GM12878 (cell line): ENCODE results near the gene CLNK. TPM values are rescaled to one million over a fixed set of nuclear protein-coding genes. Genes with fewer than 3 reads are reported as not detected.
A peak's percentile ranks its signal among the peaks of the same experiment; 100 is the strongest.

ENCODE experiments used
- ATAC-seq: fragments of 200-7000 bp; cut with Tn5 transposase; 3 replicates; pipeline ENCODE4 v1.9.1; 2020; ENCODE audit warnings: mild to moderate bottlenecking, moderate library complexity
- BruUV-seq: library from RNA; stranded (reverse); fragments of 400-500 nt; replicated peaks from 2 replicates; lab custom pipeline; 2021; lab: Mats Ljungman, UMichigan
- CTCF ChIA-PET: fragments of 300-600 bp; sonication (Branson Sonifier 250); formaldehyde crosslinking; extraction: SDS; loops from one replicate; lab custom pipeline; 2021; ENCODE audit warnings: inconsistent platforms; lab: Yijun Ruan, JAX
- POLR2A ChIA-PET: fragments of 350-600 bp; formaldehyde crosslinking; extraction: SDS; loops from one replicate; lab custom pipeline; 2021; ENCODE audit warnings: inconsistent platforms; lab: Charles Lee
- RAD21 ChIA-PET: fragments of 300-600 bp; sonication (Branson Sonifier 250); formaldehyde crosslinking; loops from one replicate; lab custom pipeline; 2023; ENCODE audit warnings: antibody characterized with exemption; ENCODE audit not compliant: unreplicated experiment; lab: Charles Lee
- SMC1A ChIA-PET: fragments of 300-600 bp; sonication (Branson Sonifier 250); formaldehyde crosslinking; loops from one replicate; lab custom pipeline; 2023; ENCODE audit not compliant: unreplicated experiment, uncharacterized antibody; lab: Charles Lee
- DNase-seq: peaks from one replicate; pipeline ENCODE4 v3.0.0-alpha.2; 2011; ENCODE audit warnings: low read depth, low spot score
- FAIRE-seq: peaks from 3 replicates; lab custom pipeline; 2011; peaks lifted over from hg19 to GRCh38; lab: Jason Lieb, UNC
- H2AFZ ChIP-seq: 2 replicates; pipeline ENCODE4 v1.6.0; 2011; ENCODE audit warnings: low read depth, low read length, control low read depth; ENCODE audit not compliant: control insufficient read depth
- H3K27ac ChIP-seq: 2 replicates; pipeline ENCODE4 v1.5.1; 2011; ENCODE audit warnings: control low read depth; ENCODE audit not compliant: control insufficient read depth, insufficient read depth
- H3K27me3 ChIP-seq, 2 experiments: replicated peaks in 1 of 2; 2 replicates each; pipeline versions ENCODE4 v1.6.0 to v1.6.1; 2011; ENCODE audit warnings: low read length in 1 of 2; ENCODE audit not compliant: control insufficient read depth in 2 of 2, insufficient read depth in 2 of 2
- H3K36me3 ChIP-seq, 2 experiments: 2 replicates each; pipeline ENCODE4 v1.5.1; 2011; ENCODE audit warnings: low read length in 1 of 2; ENCODE audit not compliant: control insufficient read depth in 2 of 2, insufficient read depth in 2 of 2
- H3K4me1 ChIP-seq: 2 replicates; pipeline ENCODE4 v1.6.1; 2011; ENCODE audit warnings: mild to moderate bottlenecking, low read length, moderate library complexity, mixed read lengths; ENCODE audit not compliant: control insufficient read depth, insufficient read depth
- H3K4me2 ChIP-seq: 2 replicates; pipeline ENCODE4 v1.6.0; 2011; ENCODE audit warnings: control low read depth; ENCODE audit not compliant: control insufficient read depth, insufficient read depth
- H3K4me3 ChIP-seq: fragments of 200-600 bp; sonication (generic); 2 replicates; pipeline ENCODE4 v1.5.1; 2016
- H3K79me2 ChIP-seq: 2 replicates; pipeline ENCODE4 v1.6.0; 2011; ENCODE audit warnings: low read length; ENCODE audit not compliant: control insufficient read depth, insufficient read depth
- H3K9ac ChIP-seq: 2 replicates; pipeline ENCODE4 v1.8.0; 2011; ENCODE audit warnings: low read length, control low read depth, mixed read lengths; ENCODE audit not compliant: control insufficient read depth, insufficient read depth
- H3K9me3 ChIP-seq: replicated peaks from 3 replicates; pipeline ENCODE4 v1.5.1; 2011; ENCODE audit warnings: mild to moderate bottlenecking, low read length; ENCODE audit not compliant: control insufficient read depth, insufficient read depth
- H4K20me1 ChIP-seq: 2 replicates; pipeline ENCODE4 v1.6.0; 2011; ENCODE audit not compliant: control insufficient read depth, insufficient read depth
- BHLHE40 ChIP-seq, 2 experiments: fragments of 450-650 bp in 1 of 2; IDR thresholded peaks; 2 replicates each; pipeline ENCODE4 v1.6.1; 2011 to 2017; ENCODE audit warnings: low read depth in 2 of 2, borderline replicate concordance in 1 of 2, improper control_type of control experiment in 1 of 2, low read length in 1 of 2, mild to moderate bottlenecking in 1 of 2
- CHD2 ChIP-seq: IDR thresholded peaks from 2 replicates; pipeline ENCODE4 v1.6.1; 2011; ENCODE audit warnings: low read depth, low read length, improper control_type of control experiment, borderline replicate concordance
- EED ChIP-seq: sonication (generic); IDR thresholded peaks from 2 replicates; pipeline ENCODE4 v1.6.1; 2016; ENCODE audit warnings: antibody characterized with exemption, low read depth
- HDAC2 ChIP-seq: fragments of 200-600 bp; sonication (generic); IDR thresholded peaks from 2 replicates; pipeline ENCODE4 v1.6.1; 2017
- POLR2A ChIP-seq: IDR thresholded peaks from 2 replicates; pipeline ENCODE4 v1.6.1; 2011; ENCODE audit warnings: low read depth, mild to moderate bottlenecking, low read length
- POU2F2 ChIP-seq: IDR thresholded peaks from 3 replicates; pipeline ENCODE4 v1.6.1; 2011; ENCODE audit warnings: low read depth, mild to moderate bottlenecking, low read length, borderline replicate concordance
- RAD21 ChIP-seq: IDR thresholded peaks from 2 replicates; pipeline ENCODE4 v1.6.1; 2011; ENCODE audit warnings: mild to moderate bottlenecking, low read depth, low read length, moderate library complexity; ENCODE audit not compliant: insufficient read depth
- SMAD5 ChIP-seq: IDR thresholded peaks from 2 replicates; pipeline ENCODE4 v1.6.1; 2016; ENCODE audit warnings: antibody characterized with exemption, low read depth
- SMC3 ChIP-seq: IDR thresholded peaks from 2 replicates; pipeline ENCODE4 v1.6.1; 2011; ENCODE audit warnings: low read length, improper control_type of control experiment, borderline replicate concordance
- WGBS: methylation state at CpG from one replicate; pipeline ENCODE4 v1.1.6; 2016; ENCODE audit warnings: low lambda C conversion rate; ENCODE audit not compliant: insufficient replicate concordance, insufficient coverage; ENCODE audit errors: missing lambda C conversion rate; 5-methylcytosine and 5-hydroxymethylcytosine counted together
- in situ Hi-C: fragments of 300-500 bp; cut with MboI; formaldehyde crosslinking; loops from 9 replicates; pipeline ENCODE4 v1.14.3; 2018; ENCODE audit warnings: mixed read lengths
- intact Hi-C: fragments of 100-400 bp; cut with micrococcal nuclease; formaldehyde crosslinking; loops from one replicate; pipeline ENCODE4 v1.14.2; 2022; ENCODE audit not compliant: unreplicated experiment
- polyA plus RNA-seq, 11 experiments: library from polyadenylated mRNA; depleted of rRNA in 4 of 11; unstranded in 6 of 11; stranded (reverse) in 5 of 11; fragments of >200 nt; fragmentation: Nextera tagmentation in 4 of 11; fragmentation: Illumina TruSeq in 1 of 11; extraction: Ambion mirVana in 4 of 11; extraction: Trizol in 1 of 11; gene quantifications; 1 replicate in 1 of 11; 2 replicates in 10 of 11; pipeline versions ENCODE4 v1.2.1 to v1.2.3, GENCODE V29; 2011 to 2016; ENCODE audit warnings: inconsistent platforms in 2 of 11, missing spikeins in 2 of 11, low read depth in 1 of 11
- total RNA-seq, 4 experiments: library from RNA; depleted of rRNA in 3 of 4; stranded (reverse); fragments of >200 nt in 3 of 4; fragmentation: Illumina TruSeq in 1 of 4; extraction: Trizol in 1 of 4; gene quantifications; 2 replicates each; pipeline versions ENCODE4 v1.2.1 to v1.2.3, GENCODE V29; 2013 to 2021
- TF ChIP-seq, protein P1 (sequence below), 3 experiments: IDR thresholded peaks in 2 of 3; conservative IDR thresholded peaks in 1 of 3; 2 replicates each; pipeline ENCODE4 v1.5.1; 2011; ENCODE audit warnings: low read depth in 3 of 3, low read length in 3 of 3, mild to moderate bottlenecking in 3 of 3, control low read depth in 2 of 3, moderate library complexity in 2 of 3, inconsistent platforms in 1 of 3, mixed read lengths in 1 of 3; ENCODE audit not compliant: control insufficient read depth in 2 of 3, insufficient read depth in 1 of 3; ENCODE audit errors: extremely low read depth in 1 of 3
- TF ChIP-seq, protein P2 (sequence below): fragments of 450-650 bp; IDR thresholded peaks from 2 replicates; pipeline ENCODE4 v1.6.1; 2017; ENCODE audit warnings: mild to moderate bottlenecking, moderate library complexity

The CLNK gene
- total and polyA plus RNA-seq, 10 of the 15 experiments (the other 5 are each of a cell fraction or from before 2014, with no cell fraction given), result 2.1 to 14.3 (median 2.7) TPM

DNA sequence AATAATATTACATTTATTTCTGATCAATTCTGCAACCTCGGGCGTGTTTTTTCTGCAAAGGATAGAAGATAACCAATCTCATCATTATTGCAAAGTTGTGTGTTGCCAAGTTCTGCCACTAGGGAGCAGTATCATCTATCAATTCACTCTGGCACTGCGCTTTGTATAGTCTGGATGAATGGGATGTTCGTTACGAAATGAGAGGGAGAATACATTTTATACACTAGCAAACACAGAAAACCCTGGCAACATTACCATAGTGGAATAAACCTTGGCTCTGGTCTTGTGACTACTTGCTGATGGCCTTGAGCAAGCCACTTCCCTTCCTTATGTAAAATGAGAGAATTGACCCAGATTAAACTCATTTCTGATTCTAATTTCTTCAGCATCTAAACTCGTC is 129.9 kb downstream of the CLNK start:
- Histone ChIP-seq H3K4me1 (no peaks in the 10 kb centered on the region), H4K20me1 (no peaks in the 10 kb centered on the region), H3K27me3 (no peaks in the 10 kb centered on the region), H3K9ac (no peak overlapping the region), H3K36me3 (no peaks in the 10 kb centered on the region; a peak in 1 of 4 replicates), H3K9me3 (no peaks in the 10 kb centered on the region), H3K4me3 (no peak overlapping the region), H3K4me2 (no peak overlapping the region), H3K79me2 (no peaks in the 10 kb centered on the region), H3K27ac (no peak overlapping the region), H2AFZ (no peak overlapping the region)
- peak; percentile 31 for DNase-seq
- ChIA-PET RAD21 (interaction anchor here (1.3 to 1.6 kb wide), 2 partner anchors 22 to 68 kb away, joined by 3 to 6 read pairs; no protein-coding TSS in a partner anchor), POLR2A (no interaction called here), SMC1A (interaction anchor here (0.9 to 2.1 kb wide), 6 partner anchors 27 to 869 kb away, joined by 3 to 11 read pairs (median 4); no protein-coding TSS in a partner anchor), CTCF (interaction anchor here (0.6 to 5.9 kb wide), 24 partner anchors 9 to 1165 kb away, joined by 3 to 57 read pairs (median 3); no protein-coding TSS in a partner anchor)
- TF ChIP-seq HDAC2 (no peak), EED (no peak), BHLHE40 (IDR thresholded peaks at IDR 0.05; ENCODE audit: borderline replicate concordance in 1 of 2, low read depth in 2 of 2, low read length in 1 of 2) (no peak), SMAD5 (no peak), CHD2 (no peak), POLR2A (no peak), POU2F2 (no peak), RAD21 (peak; percentile 84), SMC3 (peak; percentile 78)
- TF ChIP-seq, protein P1, sequence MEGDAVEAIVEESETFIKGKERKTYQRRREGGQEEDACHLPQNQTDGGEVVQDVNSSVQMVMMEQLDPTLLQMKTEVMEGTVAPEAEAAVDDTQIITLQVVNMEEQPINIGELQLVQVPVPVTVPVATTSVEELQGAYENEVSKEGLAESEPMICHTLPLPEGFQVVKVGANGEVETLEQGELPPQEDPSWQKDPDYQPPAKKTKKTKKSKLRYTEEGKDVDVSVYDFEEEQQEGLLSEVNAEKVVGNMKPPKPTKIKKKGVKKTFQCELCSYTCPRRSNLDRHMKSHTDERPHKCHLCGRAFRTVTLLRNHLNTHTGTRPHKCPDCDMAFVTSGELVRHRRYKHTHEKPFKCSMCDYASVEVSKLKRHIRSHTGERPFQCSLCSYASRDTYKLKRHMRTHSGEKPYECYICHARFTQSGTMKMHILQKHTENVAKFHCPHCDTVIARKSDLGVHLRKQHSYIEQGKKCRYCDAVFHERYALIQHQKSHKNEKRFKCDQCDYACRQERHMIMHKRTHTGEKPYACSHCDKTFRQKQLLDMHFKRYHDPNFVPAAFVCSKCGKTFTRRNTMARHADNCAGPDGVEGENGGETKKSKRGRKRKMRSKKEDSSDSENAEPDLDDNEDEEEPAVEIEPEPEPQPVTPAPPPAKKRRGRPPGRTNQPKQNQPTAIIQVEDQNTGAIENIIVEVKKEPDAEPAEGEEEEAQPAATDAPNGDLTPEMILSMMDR (IDR thresholded peaks at IDR 0.05 in 2 of 3, conservative IDR thresholded peaks at IDR 0.05 in 1 of 3; ENCODE audit: control insufficient read depth in 2 of 3, extremely low read depth in 1 of 3, insufficient read depth in 1 of 3, low read depth in 3 of 3, low read length in 3 of 3), result peak; percentile 72 to 82 (median 79)
- TF ChIP-seq, protein P2, sequence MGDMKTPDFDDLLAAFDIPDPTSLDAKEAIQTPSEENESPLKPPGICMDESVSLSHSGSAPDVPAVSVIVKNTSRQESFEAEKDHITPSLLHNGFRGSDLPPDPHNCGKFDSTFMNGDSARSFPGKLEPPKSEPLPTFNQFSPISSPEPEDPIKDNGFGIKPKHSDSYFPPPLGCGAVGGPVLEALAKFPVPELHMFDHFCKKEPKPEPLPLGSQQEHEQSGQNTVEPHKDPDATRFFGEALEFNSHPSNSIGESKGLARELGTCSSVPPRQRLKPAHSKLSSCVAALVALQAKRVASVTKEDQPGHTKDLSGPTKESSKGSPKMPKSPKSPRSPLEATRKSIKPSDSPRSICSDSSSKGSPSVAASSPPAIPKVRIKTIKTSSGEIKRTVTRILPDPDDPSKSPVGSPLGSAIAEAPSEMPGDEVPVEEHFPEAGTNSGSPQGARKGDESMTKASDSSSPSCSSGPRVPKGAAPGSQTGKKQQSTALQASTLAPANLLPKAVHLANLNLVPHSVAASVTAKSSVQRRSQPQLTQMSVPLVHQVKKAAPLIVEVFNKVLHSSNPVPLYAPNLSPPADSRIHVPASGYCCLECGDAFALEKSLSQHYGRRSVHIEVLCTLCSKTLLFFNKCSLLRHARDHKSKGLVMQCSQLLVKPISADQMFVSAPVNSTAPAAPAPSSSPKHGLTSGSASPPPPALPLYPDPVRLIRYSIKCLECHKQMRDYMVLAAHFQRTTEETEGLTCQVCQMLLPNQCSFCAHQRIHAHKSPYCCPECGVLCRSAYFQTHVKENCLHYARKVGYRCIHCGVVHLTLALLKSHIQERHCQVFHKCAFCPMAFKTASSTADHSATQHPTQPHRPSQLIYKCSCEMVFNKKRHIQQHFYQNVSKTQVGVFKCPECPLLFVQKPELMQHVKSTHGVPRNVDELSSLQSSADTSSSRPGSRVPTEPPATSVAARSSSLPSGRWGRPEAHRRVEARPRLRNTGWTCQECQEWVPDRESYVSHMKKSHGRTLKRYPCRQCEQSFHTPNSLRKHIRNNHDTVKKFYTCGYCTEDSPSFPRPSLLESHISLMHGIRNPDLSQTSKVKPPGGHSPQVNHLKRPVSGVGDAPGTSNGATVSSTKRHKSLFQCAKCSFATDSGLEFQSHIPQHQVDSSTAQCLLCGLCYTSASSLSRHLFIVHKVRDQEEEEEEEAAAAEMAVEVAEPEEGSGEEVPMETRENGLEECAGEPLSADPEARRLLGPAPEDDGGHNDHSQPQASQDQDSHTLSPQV, result no peak
- BruUV-seq, result no TSS peak
- in situ Hi-C loops (loop anchor here (10.0 kb wide), 1 partner anchor 1160 kb away; no protein-coding TSS in a partner anchor), intact Hi-C loops (loop anchor here (1.0 to 2.0 kb wide), 2 partner anchors 870 to 1166 kb away; no protein-coding TSS in a partner anchor)
- peak; percentile 83 for FAIRE-seq
- 3% methylated on average over 6 of the region's 6 CpGs for WGBS
- ATAC-seq, result peak; percentile 94
